ENCODE measurements around the gene ME3. TPM values are rescaled to one million over a fixed set of nuclear protein-coding genes. Genes with fewer than 3 reads are reported as not detected.

Gene ME3
- total and polyA plus RNA-seq, 2 donors (not counting 1 experiment from before 2014, with no cell fraction given) = 8.8 to 50.7 TPM

- peak; percentile 74 to 93 for DNase-seq (ENCODE audit: low read depth in 2 of 2)
- H3K27me3 ChIP-seq (ENCODE audit: control insufficient read depth, insufficient read depth, low read length) = no peaks in the 10 kb centered on the region
- H3K36me3 ChIP-seq (ENCODE audit: control insufficient read depth, insufficient read depth, low read length) = no peaks in the 10 kb centered on the region
- peaks cover 14% of the 10 kb centered on the region for H3K4me1 ChIP-seq (ENCODE audit: control insufficient read depth, extremely low read depth, insufficient read depth, low read length)
- H3K4me3 ChIP-seq (replicated peaks in 1 of 4; ENCODE audit: control extremely low read depth in 1 of 4, insufficient read depth in 1 of 4, low read depth in 3 of 4, low read length in 4 of 4) = no peak overlapping the region
- no peak for TF ChIP-seq CTCF (conservative IDR thresholded peaks at IDR 0.05 in 1 of 2, IDR thresholded peaks at IDR 0.05 in 1 of 2; ENCODE audit: low read depth in 1 of 2, low read length in 2 of 2)
- TF ChIP-seq EZH2 (IDR thresholded peaks at IDR 0.05; ENCODE audit: low read length, missing control alignments) = no peak
- H3K27ac ChIP-seq (ENCODE audit: insufficient read depth, low read length) = no peak overlapping the region
- no peak overlapping the region for H3K4me2 ChIP-seq (ENCODE audit: extremely low read depth, insufficient read depth, low read length)
- no peak overlapping the region for H3K9ac ChIP-seq (ENCODE audit: insufficient read depth, low read length)
- H2AFZ ChIP-seq (ENCODE audit: low read length) = no peak overlapping the region
- H3K9me3 ChIP-seq (ENCODE audit: control insufficient read depth, insufficient read depth, low read depth, low read length) = no peaks in the 10 kb centered on the region
- no peaks in the 10 kb centered on the region for H4K20me1 ChIP-seq (ENCODE audit: control insufficient read depth, extremely low read depth, insufficient read depth, low read length)
- no peaks in the 10 kb centered on the region for H3K79me2 ChIP-seq (ENCODE audit: control insufficient read depth, insufficient read depth, low read length)
Observed at GRCh38 chr11:86515297-86516094, 156.9 kb downstream of the ME3 start.

GRCh38 chr11:86514453-86514852 lies 158.0 kb downstream of the ME3 start:
- H3K4me2 ChIP-seq (ENCODE audit: extremely low read depth, insufficient read depth, low read length) = no peak overlapping the region
- no peak overlapping the region for H3K9ac ChIP-seq (ENCODE audit: insufficient read depth, low read length)
- TF ChIP-seq CTCF (conservative IDR thresholded peaks at IDR 0.05 in 1 of 2, IDR thresholded peaks at IDR 0.05 in 1 of 2; ENCODE audit: low read depth in 1 of 2, low read length in 2 of 2) (no peak), EZH2 (IDR thresholded peaks at IDR 0.05; ENCODE audit: low read length, missing control alignments) (no peak)
- H3K4me3 ChIP-seq (replicated peaks in 1 of 4; ENCODE audit: control extremely low read depth in 1 of 4, insufficient read depth in 1 of 4, low read depth in 3 of 4, low read length in 4 of 4) = no peak overlapping the region
- no peak for DNase-seq (ENCODE audit: low read depth in 2 of 2)
- no peaks in the 10 kb centered on the region for H4K20me1 ChIP-seq (ENCODE audit: control insufficient read depth, extremely low read depth, insufficient read depth, low read length)
- H3K9me3 ChIP-seq (ENCODE audit: control insufficient read depth, insufficient read depth, low read depth, low read length) = no peaks in the 10 kb centered on the region
- peaks cover 12% of the 10 kb centered on the region for H3K4me1 ChIP-seq (ENCODE audit: control insufficient read depth, extremely low read depth, insufficient read depth, low read length)
- H3K27ac ChIP-seq (ENCODE audit: insufficient read depth, low read length) = no peak overlapping the region
- no peak overlapping the region for H2AFZ ChIP-seq (ENCODE audit: low read length)
- H3K27me3 ChIP-seq (ENCODE audit: control insufficient read depth, insufficient read depth, low read length) = no peaks in the 10 kb centered on the region
- H3K79me2 ChIP-seq (ENCODE audit: control insufficient read depth, insufficient read depth, low read length) = no peaks in the 10 kb centered on the region
- no peaks in the 10 kb centered on the region for H3K36me3 ChIP-seq (ENCODE audit: control insufficient read depth, insufficient read depth, low read length)

GRCh38 chr11:86513746-86514373 lies 158.6 kb downstream of the ME3 start:
- Histone ChIP-seq H3K4me3 (replicated peaks in 1 of 4; ENCODE audit: control extremely low read depth in 1 of 4, insufficient read depth in 1 of 4, low read depth in 3 of 4, low read length in 4 of 4) (no peak overlapping the region), H3K36me3 (ENCODE audit: control insufficient read depth, insufficient read depth, low read length) (no peaks in the 10 kb centered on the region), H3K27ac (ENCODE audit: insufficient read depth, low read length) (no peak overlapping the region), H2AFZ (ENCODE audit: low read length) (no peak overlapping the region), H3K79me2 (ENCODE audit: control insufficient read depth, insufficient read depth, low read length) (no peaks in the 10 kb centered on the region), H3K9me3 (ENCODE audit: control insufficient read depth, insufficient read depth, low read depth, low read length) (no peaks in the 10 kb centered on the region), H3K4me2 (ENCODE audit: extremely low read depth, insufficient read depth, low read length) (no peak overlapping the region), H3K4me1 (ENCODE audit: control insufficient read depth, extremely low read depth, insufficient read depth, low read length) (peaks cover 8% of the 10 kb centered on the region), H3K9ac (ENCODE audit: insufficient read depth, low read length) (no peak overlapping the region), H4K20me1 (ENCODE audit: control insufficient read depth, extremely low read depth, insufficient read depth, low read length) (no peaks in the 10 kb centered on the region), H3K27me3 (ENCODE audit: control insufficient read depth, insufficient read depth, low read length) (no peaks in the 10 kb centered on the region)
- no peak for DNase-seq (ENCODE audit: low read depth in 2 of 2)
- TF ChIP-seq CTCF (conservative IDR thresholded peaks at IDR 0.05 in 1 of 2, IDR thresholded peaks at IDR 0.05 in 1 of 2; ENCODE audit: low read depth in 1 of 2, low read length in 2 of 2) (no peak), EZH2 (IDR thresholded peaks at IDR 0.05; ENCODE audit: low read length, missing control alignments) (no peak)

Measured in fibroblast of lung (primary cell).